Hindlimb muscle (tissue), 1 donor: ENCODE results near the gene CNTNAP2. TPM values are rescaled to one million over a fixed set of nuclear protein-coding genes. Genes with fewer than 3 reads are reported as not detected.

Experiments used
- DNase-seq: peaks from one replicate; pipeline ENCODE4 v3.0.0-alpha.2; 2013
- polyA plus RNA-seq: library from polyadenylated mRNA; unstranded; fragments of 120-200 nt; gene quantifications from one replicate; pipeline ENCODE4 v1.2.1, GENCODE V29; 2013; ENCODE audit not compliant: insufficient read length

The CNTNAP2 gene
- polyA plus RNA-seq, 1 donor = 10.1 TPM

GRCh38 chr7:147276783-147277370 is 1160.3 kb downstream of the CNTNAP2 start:
- DNase-seq = no peak

GRCh38 chr7:147279514-147279913 is 1162.9 kb downstream of the CNTNAP2 start:
- no peak for DNase-seq

- no peak for DNase-seq
These were observed 1163.4 kb downstream of the CNTNAP2 start for GRCh38 chr7:147279964-147280374.

DNA sequence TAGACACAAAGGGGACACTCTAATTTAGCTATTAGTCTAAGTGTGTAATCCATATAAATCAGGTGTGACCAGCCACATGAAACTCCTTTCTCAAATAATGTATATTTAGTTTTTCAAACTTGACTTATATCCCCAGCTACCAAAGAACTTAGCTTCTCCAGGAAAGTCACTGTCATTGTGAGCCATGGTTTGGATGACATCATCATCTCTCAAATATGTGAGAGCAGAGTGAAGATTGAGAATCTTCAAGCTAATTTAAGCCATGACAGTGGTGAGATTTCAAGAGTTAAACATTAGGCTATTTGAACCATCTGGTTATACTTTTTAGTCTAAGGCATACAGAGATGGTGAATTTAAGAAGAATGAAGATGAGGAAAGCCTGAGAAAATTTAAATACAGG is 1165.6 kb downstream of the CNTNAP2 start:
- DNase-seq = no peak

DNA sequence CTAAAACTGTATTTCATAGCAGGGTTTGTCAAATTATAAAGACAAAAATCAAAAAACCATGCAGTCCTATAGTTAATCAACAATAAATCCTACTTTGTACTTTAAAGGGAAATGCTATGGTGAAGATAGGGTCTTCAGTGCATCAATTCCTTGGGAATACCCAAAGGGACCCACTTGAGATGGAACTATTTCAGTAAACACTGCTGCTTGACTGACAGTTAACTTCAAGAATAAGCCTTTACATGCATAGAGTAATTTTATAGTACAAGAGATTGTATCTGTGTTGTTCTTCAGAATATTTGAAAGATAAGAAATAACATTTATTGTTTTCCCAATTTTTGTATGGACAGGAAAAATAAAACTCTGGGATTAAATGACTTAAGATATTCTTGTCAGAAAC is 1179.6 kb downstream of the CNTNAP2 start:
- DNase-seq = no peak

GRCh38 chr7:147296986-147297385 is 1180.4 kb downstream of the CNTNAP2 start:
- DNase-seq = no peak

GRCh38 chr7:147298611-147299043 is 1182.0 kb downstream of the CNTNAP2 start:
- no peak for DNase-seq

DNA sequence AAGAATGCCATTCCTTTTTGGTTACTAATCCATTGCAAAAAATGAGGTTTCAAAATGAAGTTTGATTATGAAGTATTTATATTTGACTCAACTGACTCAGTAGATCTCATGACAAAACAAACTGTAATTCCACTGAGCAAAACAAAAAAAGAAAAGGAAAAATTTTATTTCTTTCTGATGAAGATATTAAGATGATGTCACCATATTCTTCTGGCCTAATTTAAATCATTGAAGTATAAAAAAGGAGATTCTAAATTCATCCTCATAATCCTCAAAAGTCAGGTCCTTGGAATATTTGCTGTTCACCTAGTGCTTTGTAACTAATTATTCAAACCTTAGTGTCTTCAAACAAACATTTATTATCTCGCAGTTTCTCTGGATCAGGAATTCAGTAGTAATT is 1183.7 kb downstream of the CNTNAP2 start:
- DNase-seq = no peak

GRCh38 chr7:147304376-147304775 is 1187.8 kb downstream of the CNTNAP2 start:
- no peak for DNase-seq

- no peak for DNase-seq
These were observed 1189.2 kb downstream of the CNTNAP2 start for GRCh38 chr7:147305827-147306226.

DNA sequence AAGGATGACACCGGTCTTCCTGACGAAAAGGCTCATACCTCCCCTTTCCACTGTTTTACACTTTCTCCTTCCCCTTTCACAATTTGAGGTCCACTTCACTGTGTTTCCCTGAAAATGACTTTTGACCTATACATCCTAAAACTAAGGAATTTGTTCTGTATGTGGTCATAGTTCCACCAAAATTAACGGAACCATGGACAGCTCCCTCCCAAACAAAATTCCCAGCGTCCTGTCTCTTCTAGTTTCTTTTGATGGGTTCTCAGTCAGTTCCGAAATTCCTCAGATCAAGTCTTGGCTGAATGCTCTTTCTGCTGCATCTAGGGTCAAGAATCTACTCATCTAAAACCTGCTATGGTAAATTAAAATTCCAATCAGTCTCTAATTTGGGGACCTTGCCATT is 1191.9 kb downstream of the CNTNAP2 start:
- DNase-seq = peak; percentile 21

DNA sequence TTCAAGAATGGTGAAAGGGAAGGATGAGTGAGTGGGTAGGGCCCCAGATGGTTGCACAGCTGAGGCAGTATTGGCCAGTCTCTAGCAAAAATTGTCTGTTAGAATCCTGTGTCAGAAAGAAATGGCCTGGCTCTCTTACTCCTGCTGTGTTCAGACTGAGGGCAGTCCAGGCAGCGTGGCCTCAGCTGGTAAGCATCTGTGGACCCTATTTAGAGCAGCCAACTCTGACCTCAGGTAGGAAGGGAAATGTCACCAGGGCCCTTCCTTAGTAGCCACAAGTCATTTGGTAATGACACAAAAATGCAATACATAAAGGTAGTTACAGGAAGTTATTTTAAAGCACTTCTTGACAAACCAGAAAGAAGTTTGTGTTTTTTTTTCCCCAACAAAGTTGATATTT is 1194.7 kb downstream of the CNTNAP2 start:
- DNase-seq = no peak

GRCh38 chr7:147321504-147321903 is 1204.9 kb downstream of the CNTNAP2 start:
- DNase-seq = no peak

DNA sequence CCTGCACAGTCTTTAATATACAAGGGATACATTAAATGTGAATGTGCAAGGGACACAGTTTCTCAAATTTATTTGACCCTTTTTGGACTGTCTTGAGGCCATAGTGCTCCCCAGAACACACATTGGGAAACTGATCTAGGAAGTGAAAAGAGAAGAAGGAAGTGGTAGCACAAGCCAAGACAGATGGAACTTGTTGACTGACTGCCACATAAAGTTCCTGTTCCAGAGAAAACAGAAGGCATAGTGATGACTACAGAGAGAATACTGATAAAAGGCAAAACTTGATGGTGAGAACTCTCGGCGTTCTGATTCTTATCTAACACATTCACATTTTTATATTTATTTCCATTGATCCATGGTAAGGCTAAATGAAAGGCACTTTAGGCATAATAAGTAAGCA is 1216.4 kb downstream of the CNTNAP2 start:
- peak; percentile 33 for DNase-seq

DNA sequence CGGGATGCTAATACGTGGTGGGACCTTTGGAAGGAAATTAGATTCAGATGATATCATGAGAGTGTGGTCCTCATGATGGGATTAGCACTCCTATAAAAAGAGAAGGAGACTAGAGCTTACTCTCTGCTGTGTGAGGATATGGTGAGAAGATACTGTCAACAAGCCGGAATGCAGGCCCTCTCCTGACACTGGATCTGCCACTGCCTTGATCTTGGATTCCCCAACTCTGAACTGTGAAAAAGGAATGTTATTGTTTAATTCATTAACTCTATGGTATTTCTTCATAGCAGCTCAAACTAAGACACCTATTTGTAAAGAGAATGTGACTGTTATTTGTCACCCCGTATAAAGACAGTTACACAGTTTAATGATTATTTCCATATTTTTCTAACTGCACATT is 1246.5 kb downstream of the CNTNAP2 start:
- no peak for DNase-seq

- no peak for DNase-seq
These were observed 1259.6 kb downstream of the CNTNAP2 start for GRCh38 chr7:147376192-147376591.

GRCh38 chr7:147380926-147381325 is 1264.3 kb downstream of the CNTNAP2 start:
- DNase-seq = no peak

- DNase-seq = no peak
These were observed 1277.7 kb downstream of the CNTNAP2 start for GRCh38 chr7:147394329-147394728.

DNA sequence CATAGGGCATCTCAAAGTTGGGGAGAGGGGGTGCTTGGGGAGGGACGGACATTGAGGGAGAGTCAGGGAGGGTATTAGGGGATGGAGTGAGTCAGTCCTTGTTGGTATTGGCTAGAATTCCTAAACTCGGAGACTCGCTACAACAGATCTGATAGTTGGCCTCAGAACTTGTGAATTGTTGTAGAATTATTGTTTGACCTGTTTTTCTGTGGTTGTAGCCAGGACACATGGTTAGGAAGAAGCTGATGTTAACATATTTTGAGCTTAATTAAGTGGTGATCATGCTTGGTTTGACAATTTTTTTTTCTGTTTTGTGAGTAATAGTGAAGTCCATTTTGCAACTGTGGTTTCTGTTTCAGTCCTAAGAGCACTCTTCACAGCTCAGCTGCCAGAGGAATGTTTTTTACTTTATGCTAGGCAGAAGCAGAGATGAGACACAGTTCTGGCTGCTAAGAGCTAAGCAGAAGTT is 1283.7 kb downstream of the CNTNAP2 start:
- DNase-seq = no peak

DNA sequence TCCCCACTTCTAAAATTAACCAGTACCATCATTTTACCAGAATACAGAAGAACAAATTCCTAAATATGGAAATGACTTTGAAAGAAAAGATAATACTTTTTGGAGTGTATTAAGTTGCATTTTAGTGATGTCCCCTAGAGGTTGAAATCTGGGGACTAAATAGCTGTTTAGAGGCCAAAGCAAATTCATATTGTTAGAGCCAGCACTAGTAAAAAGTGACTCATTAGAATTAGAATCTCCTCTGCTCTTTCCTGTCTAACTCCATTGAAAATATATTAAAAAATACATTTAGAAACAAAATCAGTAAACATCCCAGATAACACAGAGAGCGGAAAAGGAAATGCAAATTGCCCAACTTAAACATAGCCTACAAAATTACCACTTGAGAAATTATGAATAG is 1284.3 kb downstream of the CNTNAP2 start:
- no peak for DNase-seq

- DNase-seq = no peak
These were observed 1289.0 kb downstream of the CNTNAP2 start for GRCh38 chr7:147405621-147406020.

GRCh38 chr7:147406521-147407135 is 1290.0 kb downstream of the CNTNAP2 start:
- no peak for DNase-seq

DNA sequence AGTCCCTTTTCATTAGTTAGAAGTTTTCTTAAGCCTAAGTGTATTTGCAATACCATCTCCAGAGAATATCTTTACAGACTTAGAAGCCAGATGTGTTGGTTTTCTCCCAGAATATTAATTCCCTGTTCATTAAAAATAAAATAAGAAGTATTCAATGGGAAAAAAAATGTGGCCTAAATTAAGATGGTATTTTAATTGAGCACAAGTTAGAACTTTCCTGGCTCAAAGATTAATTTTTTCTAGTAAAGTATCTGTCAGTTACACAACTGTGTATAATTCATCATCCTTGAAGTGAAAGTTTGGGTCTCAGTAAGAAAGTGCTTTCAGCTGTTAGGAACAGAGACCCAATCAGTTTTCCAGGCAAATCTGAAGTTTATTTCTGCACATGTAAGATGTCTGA is 1294.5 kb downstream of the CNTNAP2 start:
- peak; percentile 37 for DNase-seq

DNA sequence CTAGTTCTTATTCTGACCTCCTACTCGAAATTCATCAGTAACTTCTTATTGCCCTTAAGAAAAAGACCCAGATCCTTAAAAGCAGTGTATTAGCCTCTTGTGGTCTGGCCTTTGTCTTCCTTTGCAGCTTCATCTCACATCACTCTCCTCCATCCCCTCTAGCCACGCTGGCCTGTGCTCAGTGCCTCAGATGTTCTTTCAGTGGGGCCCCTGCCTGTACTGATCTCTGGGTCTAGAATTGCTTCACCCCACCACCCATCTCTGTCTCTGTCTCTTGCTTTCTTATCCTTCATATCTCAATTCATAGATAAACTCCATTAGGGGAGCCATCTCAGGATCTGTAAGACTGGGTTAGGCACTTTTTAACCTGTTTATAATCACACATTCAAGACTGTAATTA is 1295.5 kb downstream of the CNTNAP2 start:
- no peak for DNase-seq
